ENCODE data around the gene MANBA. TPM values are rescaled to one million over a fixed set of nuclear protein-coding genes. Genes with fewer than 3 reads are reported as not detected.

The MANBA gene
- total RNA-seq, 2 experiments from 2014 or later, result 13.6 to 14.5 TPM

DNA sequence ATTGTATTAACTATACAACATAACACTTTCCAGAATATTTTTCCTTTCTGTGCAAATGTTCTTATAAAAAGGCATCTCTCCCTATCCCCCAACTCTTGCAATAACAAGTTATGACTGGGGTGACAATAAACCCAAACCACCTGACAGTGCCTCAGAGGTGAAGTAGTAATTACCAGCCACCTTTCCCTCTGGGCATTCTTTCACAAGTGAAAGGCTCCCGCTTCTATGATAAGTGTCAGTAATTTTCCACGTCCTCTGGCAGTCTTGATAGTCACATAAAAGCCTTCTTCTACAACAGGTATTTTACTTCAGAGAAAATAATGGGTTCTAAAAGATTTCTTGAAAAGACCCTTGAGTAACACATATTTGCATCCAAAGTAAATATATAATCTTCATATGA is 82.7 kb downstream of the MANBA start:
- ChIA-PET POLR2A (no interaction called here), CTCF (no interaction called here)
- H3K27me3 Mint-ChIP-seq, result no peaks in the 10 kb centered on the region

GRCh38 chr4:102675141-102675540 is 85.6 kb downstream of the MANBA start:
- ChIA-PET CTCF (no interaction called here), POLR2A (no interaction called here)
- H3K4me3 Mint-ChIP-seq, result no peak overlapping the region
- H3K9me3 Mint-ChIP-seq, result no peaks in the 10 kb centered on the region
- no peak overlapping the region for H3K27ac Mint-ChIP-seq
- H3K4me1 Mint-ChIP-seq, result no peaks in the 10 kb centered on the region
- no peaks in the 10 kb centered on the region for H3K27me3 Mint-ChIP-seq
- DNase-seq, result no peak
- H3K36me3 Mint-ChIP-seq (ENCODE audit: low read depth), result peaks cover 2% of the 10 kb centered on the region

More for the DNA sequence above, 82.7 kb downstream of the MANBA start:
- no peaks in the 10 kb centered on the region for H3K9me3 Mint-ChIP-seq
- H3K27ac Mint-ChIP-seq, result no peak overlapping the region
- no peak for DNase-seq
- H3K4me3 Mint-ChIP-seq, result no peak overlapping the region
- H3K4me1 Mint-ChIP-seq, result no peaks in the 10 kb centered on the region
- H3K36me3 Mint-ChIP-seq (ENCODE audit: low read depth), result peaks cover 5% of the 10 kb centered on the region

- no peak overlapping the region for H3K4me3 Mint-ChIP-seq
- no peaks in the 10 kb centered on the region for H3K4me1 Mint-ChIP-seq
- H3K27ac Mint-ChIP-seq, result no peak overlapping the region
- CTCF ChIA-PET, result no interaction called here
- H3K9me3 Mint-ChIP-seq, result no peaks in the 10 kb centered on the region
- no peak for DNase-seq
- POLR2A ChIA-PET, result no interaction called here
- peaks cover 19% of the 10 kb centered on the region for H3K36me3 Mint-ChIP-seq (ENCODE audit: low read depth)
- no peaks in the 10 kb centered on the region for H3K27me3 Mint-ChIP-seq
Measured at GRCh38 chr4:102667001-102667400, 93.8 kb downstream of the MANBA start.

DNA sequence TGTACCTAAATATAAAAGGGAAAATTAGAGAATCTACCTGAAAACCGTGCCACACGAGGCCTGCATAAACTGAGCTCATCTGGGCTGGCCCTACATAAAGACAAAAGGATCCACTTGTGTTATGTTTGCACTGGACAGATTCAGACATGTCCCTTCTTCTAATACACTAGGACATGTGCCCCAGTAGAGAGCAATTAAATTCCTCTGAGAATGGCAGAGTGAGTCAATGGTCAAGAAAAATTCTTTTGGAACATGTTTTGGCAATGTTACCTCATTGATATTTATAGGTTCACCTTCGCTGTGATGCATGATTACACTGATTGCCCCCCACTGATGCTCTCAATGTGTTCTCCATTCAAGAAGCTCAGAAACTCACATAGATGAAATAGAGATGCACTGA is 95.2 kb downstream of the MANBA start:
- Mint-ChIP-seq H3K4me1 (no peaks in the 10 kb centered on the region), H3K27me3 (no peaks in the 10 kb centered on the region), H3K4me3 (no peak overlapping the region), H3K27ac (no peak overlapping the region), H3K36me3 (ENCODE audit: low read depth) (peaks cover 21% of the 10 kb centered on the region), H3K9me3 (no peaks in the 10 kb centered on the region)
- POLR2A ChIA-PET, result no interaction called here
- CTCF ChIA-PET, result no interaction called here
- no peak for DNase-seq

DNA sequence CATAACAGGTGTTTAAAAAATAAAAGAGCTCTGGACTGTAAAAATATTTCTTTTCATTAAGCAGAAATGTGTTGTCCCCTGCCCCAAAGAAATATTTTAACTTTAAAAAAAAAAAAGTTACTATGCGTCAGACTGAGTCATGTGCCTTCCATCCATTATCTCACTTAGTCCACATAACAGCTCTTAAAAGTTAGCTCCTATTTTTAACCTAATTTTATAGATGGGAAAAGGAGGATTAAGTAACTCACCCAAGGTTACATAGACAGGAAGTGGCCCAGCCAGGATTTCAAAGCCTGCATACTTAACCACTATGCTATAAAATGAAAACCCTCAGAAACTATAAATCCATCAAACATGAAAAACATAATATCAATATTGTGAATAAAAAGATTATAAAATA is 97.7 kb downstream of the MANBA start:
- H3K27me3 Mint-ChIP-seq, result no peaks in the 10 kb centered on the region
- no peaks in the 10 kb centered on the region for H3K4me1 Mint-ChIP-seq
- H3K36me3 Mint-ChIP-seq (ENCODE audit: low read depth), result peaks cover 13% of the 10 kb centered on the region
- H3K4me3 Mint-ChIP-seq, result no peak overlapping the region
- H3K27ac Mint-ChIP-seq, result no peak overlapping the region
- POLR2A ChIA-PET, result no interaction called here
- H3K9me3 Mint-ChIP-seq, result no peaks in the 10 kb centered on the region
- DNase-seq, result no peak
- CTCF ChIA-PET, result no interaction called here

GRCh38 chr4:102657206-102657605 is 103.6 kb downstream of the MANBA start:
- peaks cover 3% of the 10 kb centered on the region for H3K36me3 Mint-ChIP-seq (ENCODE audit: low read depth)
- POLR2A ChIA-PET, result no interaction called here
- no peak overlapping the region for H3K4me3 Mint-ChIP-seq
- CTCF ChIA-PET, result no interaction called here
- H3K4me1 Mint-ChIP-seq, result no peaks in the 10 kb centered on the region
- no peak for DNase-seq
- no peaks in the 10 kb centered on the region for H3K27me3 Mint-ChIP-seq
- no peaks in the 10 kb centered on the region for H3K9me3 Mint-ChIP-seq
- H3K27ac Mint-ChIP-seq, result no peak overlapping the region

- H3K4me3 Mint-ChIP-seq, result no peak overlapping the region
- H3K27ac Mint-ChIP-seq, result no peak overlapping the region
- H3K27me3 Mint-ChIP-seq, result no peaks in the 10 kb centered on the region
- H3K4me1 Mint-ChIP-seq, result no peaks in the 10 kb centered on the region
- ChIA-PET POLR2A (no interaction called here), CTCF (no interaction called here)
- peaks cover 29% of the 10 kb centered on the region for H3K36me3 Mint-ChIP-seq (ENCODE audit: low read depth)
- DNase-seq, result no peak
- no peaks in the 10 kb centered on the region for H3K9me3 Mint-ChIP-seq
Measured at GRCh38 chr4:102647117-102647516, 113.7 kb downstream of the MANBA start.

GRCh38 chr4:102642631-102643298 is 118.0 kb downstream of the MANBA start:
- ChIA-PET POLR2A (no interaction called here), CTCF (no interaction called here)
- Mint-ChIP-seq H3K9me3 (no peaks in the 10 kb centered on the region), H3K4me1 (peaks cover 11% of the 10 kb centered on the region), H3K36me3 (ENCODE audit: low read depth) (peaks cover 19% of the 10 kb centered on the region), H3K27me3 (no peaks in the 10 kb centered on the region), H3K4me3 (no peak overlapping the region), H3K27ac (no peak overlapping the region)
- DNase-seq, result no peak

GRCh38 chr4:102641793-102642192 is 119.0 kb downstream of the MANBA start:
- DNase-seq, result no peak
- Mint-ChIP-seq H3K4me3 (no peak overlapping the region), H3K27ac (no peak overlapping the region), H3K36me3 (ENCODE audit: low read depth) (peaks cover 22% of the 10 kb centered on the region), H3K9me3 (no peaks in the 10 kb centered on the region), H3K4me1 (peaks cover 11% of the 10 kb centered on the region), H3K27me3 (no peaks in the 10 kb centered on the region)
- CTCF ChIA-PET, result interaction anchor here (0.9 to 1.4 kb wide), 2 partner anchors 15 to 16 kb away, joined by 3 to 4 read pairs; no protein-coding TSS in a partner anchor
- POLR2A ChIA-PET, result interaction anchor here (0.9 kb wide), 1 partner anchor 9 kb away, joined by 3 read pairs; no protein-coding TSS in a partner anchor

GRCh38 chr4:102640669-102641068 is 120.1 kb downstream of the MANBA start:
- ChIA-PET POLR2A (no interaction called here), CTCF (interaction anchor here (1.0 to 1.4 kb wide), 2 partner anchors 13 to 15 kb away, joined by 3 to 4 read pairs; no protein-coding TSS in a partner anchor)
- Mint-ChIP-seq H3K4me1 (peaks cover 11% of the 10 kb centered on the region), H3K27ac (no peak overlapping the region), H3K9me3 (no peaks in the 10 kb centered on the region), H3K4me3 (no peak overlapping the region), H3K27me3 (no peaks in the 10 kb centered on the region), H3K36me3 (ENCODE audit: low read depth) (peaks cover 20% of the 10 kb centered on the region)
- no peak for DNase-seq

- ChIA-PET CTCF (interaction anchor here (0.6 to 1.6 kb wide), 3 partner anchors 14 to 210 kb away, joined by 3 read pairs; no protein-coding TSS in a partner anchor), POLR2A (interaction anchor here (1.0 kb wide), 1 partner anchor 138 kb away, joined by 3 read pairs; no protein-coding TSS in a partner anchor)
- H3K9me3 Mint-ChIP-seq, result no peaks in the 10 kb centered on the region
- H3K27me3 Mint-ChIP-seq, result no peaks in the 10 kb centered on the region
- H3K4me3 Mint-ChIP-seq, result peak overlapping the region; percentile 52
- no peak for DNase-seq
- H3K4me1 Mint-ChIP-seq, result peaks cover 11% of the 10 kb centered on the region
- H3K36me3 Mint-ChIP-seq (ENCODE audit: low read depth), result peaks cover 18% of the 10 kb centered on the region
- H3K27ac Mint-ChIP-seq, result peak overlapping the region; percentile 33
Measured at GRCh38 chr4:102639598-102639997, 121.2 kb downstream of the MANBA start.

GRCh38 chr4:102638621-102639020 is 122.1 kb downstream of the MANBA start:
- Mint-ChIP-seq H3K27ac (no peak overlapping the region), H3K9me3 (no peaks in the 10 kb centered on the region), H3K4me3 (no peak overlapping the region), H3K4me1 (peaks cover 11% of the 10 kb centered on the region), H3K36me3 (ENCODE audit: low read depth) (peaks cover 15% of the 10 kb centered on the region), H3K27me3 (no peaks in the 10 kb centered on the region)
- POLR2A ChIA-PET, result no interaction called here
- no peak for DNase-seq
- CTCF ChIA-PET, result interaction anchor here (1.6 kb wide), 1 partner anchor 208 kb away, joined by 3 read pairs; no protein-coding TSS in a partner anchor

- POLR2A ChIA-PET, result no interaction called here
- DNase-seq, result no peak
- no peak overlapping the region for H3K4me3 Mint-ChIP-seq
- H3K9me3 Mint-ChIP-seq, result no peaks in the 10 kb centered on the region
- H3K27ac Mint-ChIP-seq, result no peak overlapping the region
- H3K27me3 Mint-ChIP-seq, result no peaks in the 10 kb centered on the region
- CTCF ChIA-PET, result interaction anchor here (1.2 kb wide), 1 partner anchor 12 kb away, joined by 3 read pairs; no protein-coding TSS in a partner anchor
- peaks cover 15% of the 10 kb centered on the region for H3K36me3 Mint-ChIP-seq (ENCODE audit: low read depth)
- peaks cover 11% of the 10 kb centered on the region for H3K4me1 Mint-ChIP-seq
Measured at GRCh38 chr4:102637391-102637790, 123.4 kb downstream of the MANBA start.

GRCh38 chr4:102633100-102633499 is 127.7 kb downstream of the MANBA start:
- peaks cover 24% of the 10 kb centered on the region for H3K4me1 Mint-ChIP-seq
- H3K27ac Mint-ChIP-seq, result no peak overlapping the region
- H3K36me3 Mint-ChIP-seq (ENCODE audit: low read depth), result peaks cover 11% of the 10 kb centered on the region
- H3K4me3 Mint-ChIP-seq, result no peak overlapping the region
- CTCF ChIA-PET, result interaction anchor here (1.3 kb wide), 1 partner anchor 376 kb away, joined by 9 read pairs; no protein-coding TSS in a partner anchor
- no peaks in the 10 kb centered on the region for H3K27me3 Mint-ChIP-seq
- H3K9me3 Mint-ChIP-seq, result no peaks in the 10 kb centered on the region
- POLR2A ChIA-PET, result interaction anchor here (0.8 to 1.2 kb wide), 2 partner anchors 8 to 206 kb away, joined by 3 read pairs; no protein-coding TSS in a partner anchor
- DNase-seq, result no peak
